Measurements from ENCODE around the gene TCF7L1. TPM values are rescaled to one million over a fixed set of nuclear protein-coding genes. Genes with fewer than 3 reads are reported as not detected.

TCF7L1 gene
- total and polyA plus RNA-seq, 2 donors (not counting 3 experiments of a cell fraction or from before 2014, with no cell fraction given): 9.6 to 17.4 TPM

DNA sequence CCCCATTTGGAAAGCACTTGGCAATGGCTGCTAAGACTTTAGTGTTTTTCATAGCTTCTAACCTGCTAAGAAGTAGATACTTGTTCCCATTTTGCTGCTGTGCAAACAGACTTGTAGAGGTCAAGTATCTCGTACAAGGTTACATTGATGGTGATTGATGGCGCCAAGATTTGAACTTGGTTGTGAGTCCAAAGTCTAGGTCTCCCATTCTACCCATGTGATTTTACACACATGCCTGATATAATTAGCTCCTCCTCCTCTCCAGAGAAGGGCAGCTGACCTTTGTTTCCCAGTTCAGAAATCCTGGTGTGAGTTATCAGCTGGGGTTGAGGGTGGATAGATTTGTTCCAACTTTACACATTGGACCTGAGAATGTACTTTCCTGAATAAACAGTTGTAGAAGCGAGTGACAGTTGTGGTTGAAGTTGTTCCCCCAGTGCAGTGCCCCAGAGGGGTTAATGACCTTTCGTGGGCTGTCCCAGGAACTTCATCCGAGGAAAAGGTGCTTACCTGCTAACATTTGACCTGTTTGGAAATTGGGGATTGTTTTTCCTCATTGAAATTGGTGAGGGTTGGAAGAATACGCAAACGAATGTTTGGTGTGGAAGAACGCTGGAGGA lies 10.4 kb downstream of the TCF7L1 start:
- peaks cover 2% of the 10 kb centered on the region for H4K20me1 ChIP-seq (replicated peaks; ENCODE audit: control insufficient read depth, extremely low read depth, insufficient read depth, low read length)
- H3K4me3 ChIP-seq (replicated peaks in 1 of 3; ENCODE audit: insufficient read depth in 1 of 3, low read depth in 1 of 3, low read length in 3 of 3): no peak overlapping the region
- H2AFZ ChIP-seq (ENCODE audit: low read depth, low read length): no peak overlapping the region
- dilution Hi-C loops (cut with MboI; ENCODE audit: extremely low pct_ligation_motif_present, low sequenced_read_pairs): no loop called here
- DNase-seq (ENCODE audit: low read depth, low spot score) (no peak), FAIRE-seq (no peak)
- H3K9me3 ChIP-seq (replicated peaks; ENCODE audit: control insufficient read depth, insufficient read depth, low read length): no peaks in the 10 kb centered on the region
- BruUV-seq (replicated peaks): no TSS peak
- no peak overlapping the region for H3K9ac ChIP-seq (replicated peaks; ENCODE audit: extremely low read depth, insufficient read depth, low read length)
- no peak overlapping the region for H3K27ac ChIP-seq (ENCODE audit: insufficient read depth, low read depth, low read length)
- intact Hi-C loops (cut with micrococcal nuclease): no loop called here
- peaks cover 0 to 1% of the 10 kb centered on the region in 2 experiments for H3K36me3 ChIP-seq (ENCODE audit: control insufficient read depth in 2 of 2, extremely low read depth in 1 of 2, insufficient read depth in 2 of 2, low read length in 2 of 2)
- H3K79me2 ChIP-seq (ENCODE audit: control insufficient read depth, insufficient read depth, low read length): no peaks in the 10 kb centered on the region
- ChIA-PET POLR2A (no interaction called here), CTCF (interaction anchor here (0.5 to 2.8 kb wide), 5 partner anchors 8 to 217 kb away, joined by 3 to 13 read pairs (median 3); partner anchors contain the start of gene TCF7L1)
- H3K4me1 ChIP-seq (ENCODE audit: control insufficient read depth, extremely low read depth, insufficient read depth, low read length): no peaks in the 10 kb centered on the region
- no peak overlapping the region for H3K4me2 ChIP-seq (ENCODE audit: insufficient read depth, low read length)
- TF ChIP-seq POLR2A (IDR thresholded peaks at IDR 0.05; ENCODE audit: low read depth, low read length) (no peak), GATA2 (IDR thresholded peaks at IDR 0.05; ENCODE audit: insufficient read depth, insufficient read length, low read depth, low read length) (no peak), POLR2AphosphoS5 (IDR thresholded peaks at IDR 0.05; ENCODE audit: insufficient read depth, low read depth, low read length) (no peak), JUN (IDR thresholded peaks at IDR 0.05; ENCODE audit: borderline replicate concordance, insufficient read depth, insufficient read length, low read depth) (no peak)
- no peaks in the 10 kb centered on the region for H3K9me1 ChIP-seq (replicated peaks; ENCODE audit: control insufficient read depth, extremely low read depth, insufficient read depth, low read length)
- H3K27me3 ChIP-seq (ENCODE audit: control insufficient read depth in 2 of 2, insufficient read depth in 2 of 2, low read length in 2 of 2): no peaks in the 10 kb centered on the region

DNA sequence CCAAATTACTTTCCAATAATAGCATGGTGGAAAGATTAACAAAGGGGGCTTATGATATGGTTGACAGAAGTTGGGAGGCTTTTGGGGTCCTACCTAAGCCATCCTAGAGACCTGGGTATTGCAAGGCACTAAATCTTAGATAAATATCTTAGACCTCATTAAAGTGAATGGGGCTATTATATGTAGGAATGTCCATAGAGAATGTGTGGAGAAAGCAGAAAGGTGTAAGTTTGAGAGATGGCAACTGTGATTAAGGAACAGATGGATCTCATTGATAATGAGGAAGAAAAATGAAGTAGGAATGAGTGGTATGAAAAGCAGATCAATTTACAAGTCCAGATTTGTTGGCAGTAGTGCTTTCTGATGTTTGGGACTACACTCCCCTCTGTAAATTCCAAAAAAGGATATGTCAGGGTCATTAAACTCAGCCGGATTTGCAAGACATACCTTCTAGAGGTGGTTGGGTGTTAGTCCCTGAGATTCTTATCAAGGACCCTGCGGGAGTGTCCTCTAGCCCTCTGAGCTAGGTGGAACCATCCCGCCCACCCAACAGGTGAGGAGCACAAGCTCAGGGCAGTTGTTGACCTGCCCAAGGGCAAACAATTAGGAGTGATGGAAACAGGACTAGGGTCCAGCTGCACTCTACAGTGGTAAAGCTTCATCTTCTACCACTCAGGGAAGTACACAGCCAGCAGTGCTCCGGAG lies 12.1 kb downstream of the TCF7L1 start:
- ChIA-PET POLR2A (no interaction called here), CTCF (interaction anchor here (0.5 to 1.3 kb wide), 2 partner anchors 111 to 140 kb away, joined by 3 read pairs; no protein-coding TSS in a partner anchor)
- dilution Hi-C loops (cut with MboI; ENCODE audit: extremely low pct_ligation_motif_present, low sequenced_read_pairs) (no loop called here), intact Hi-C loops (cut with micrococcal nuclease) (no loop called here)
- TF ChIP-seq JUN (IDR thresholded peaks at IDR 0.05; ENCODE audit: borderline replicate concordance, insufficient read depth, insufficient read length, low read depth) (no peak), MYC (IDR thresholded peaks at IDR 0.05; ENCODE audit: low read depth, low read length) (no peak), POLR2A (IDR thresholded peaks at IDR 0.05; ENCODE audit: low read depth, low read length) (no peak), GATA2 (IDR thresholded peaks at IDR 0.05; ENCODE audit: insufficient read depth, insufficient read length, low read depth, low read length) (no peak), POLR2AphosphoS5 (IDR thresholded peaks at IDR 0.05; ENCODE audit: insufficient read depth, low read depth, low read length) (no peak), EZH2 (IDR thresholded peaks at IDR 0.05; ENCODE audit: borderline replicate concordance, low read depth, low read length, severe bottlenecking) (no peak), FOS (IDR thresholded peaks at IDR 0.05; ENCODE audit: borderline replicate concordance, insufficient read depth, low read length) (no peak)
- TF ChIP-seq, protein P1, sequence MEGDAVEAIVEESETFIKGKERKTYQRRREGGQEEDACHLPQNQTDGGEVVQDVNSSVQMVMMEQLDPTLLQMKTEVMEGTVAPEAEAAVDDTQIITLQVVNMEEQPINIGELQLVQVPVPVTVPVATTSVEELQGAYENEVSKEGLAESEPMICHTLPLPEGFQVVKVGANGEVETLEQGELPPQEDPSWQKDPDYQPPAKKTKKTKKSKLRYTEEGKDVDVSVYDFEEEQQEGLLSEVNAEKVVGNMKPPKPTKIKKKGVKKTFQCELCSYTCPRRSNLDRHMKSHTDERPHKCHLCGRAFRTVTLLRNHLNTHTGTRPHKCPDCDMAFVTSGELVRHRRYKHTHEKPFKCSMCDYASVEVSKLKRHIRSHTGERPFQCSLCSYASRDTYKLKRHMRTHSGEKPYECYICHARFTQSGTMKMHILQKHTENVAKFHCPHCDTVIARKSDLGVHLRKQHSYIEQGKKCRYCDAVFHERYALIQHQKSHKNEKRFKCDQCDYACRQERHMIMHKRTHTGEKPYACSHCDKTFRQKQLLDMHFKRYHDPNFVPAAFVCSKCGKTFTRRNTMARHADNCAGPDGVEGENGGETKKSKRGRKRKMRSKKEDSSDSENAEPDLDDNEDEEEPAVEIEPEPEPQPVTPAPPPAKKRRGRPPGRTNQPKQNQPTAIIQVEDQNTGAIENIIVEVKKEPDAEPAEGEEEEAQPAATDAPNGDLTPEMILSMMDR (IDR thresholded peaks at IDR 0.05; ENCODE audit: extremely low read depth in 1 of 2, insufficient read depth in 1 of 2, low read depth in 1 of 2, low read length in 2 of 2): no peak
- TF ChIP-seq, protein P2, sequence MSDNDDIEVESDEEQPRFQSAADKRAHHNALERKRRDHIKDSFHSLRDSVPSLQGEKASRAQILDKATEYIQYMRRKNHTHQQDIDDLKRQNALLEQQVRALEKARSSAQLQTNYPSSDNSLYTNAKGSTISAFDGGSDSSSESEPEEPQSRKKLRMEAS (IDR thresholded peaks at IDR 0.05; ENCODE audit: insufficient read depth, insufficient read length): no peak
- no peak overlapping the region for H3K9ac ChIP-seq (replicated peaks; ENCODE audit: extremely low read depth, insufficient read depth, low read length)
- no peaks in the 10 kb centered on the region for H3K4me1 ChIP-seq (ENCODE audit: control insufficient read depth, extremely low read depth, insufficient read depth, low read length)
- H3K9me3 ChIP-seq (replicated peaks; ENCODE audit: control insufficient read depth, insufficient read depth, low read length): no peaks in the 10 kb centered on the region
- FAIRE-seq: no peak
- no peak overlapping the region for H3K27ac ChIP-seq (ENCODE audit: insufficient read depth, low read depth, low read length)
- BruUV-seq (replicated peaks): no TSS peak
- H3K4me3 ChIP-seq (replicated peaks in 1 of 3; ENCODE audit: insufficient read depth in 1 of 3, low read depth in 1 of 3, low read length in 3 of 3): no peak overlapping the region
- no peaks in the 10 kb centered on the region for H3K79me2 ChIP-seq (ENCODE audit: control insufficient read depth, insufficient read depth, low read length)
- peaks cover 0 to 1% of the 10 kb centered on the region in 2 experiments for H3K36me3 ChIP-seq (ENCODE audit: control insufficient read depth in 2 of 2, extremely low read depth in 1 of 2, insufficient read depth in 2 of 2, low read length in 2 of 2)
- no peak overlapping the region for H3K4me2 ChIP-seq (ENCODE audit: insufficient read depth, low read length)
- no peaks in the 10 kb centered on the region for H3K9me1 ChIP-seq (replicated peaks; ENCODE audit: control insufficient read depth, extremely low read depth, insufficient read depth, low read length)
- no peak for DNase-seq (ENCODE audit: low read depth, low spot score)
- peaks cover 2% of the 10 kb centered on the region for H4K20me1 ChIP-seq (replicated peaks; ENCODE audit: control insufficient read depth, extremely low read depth, insufficient read depth, low read length)
- no peaks in the 10 kb centered on the region for H3K27me3 ChIP-seq (ENCODE audit: control insufficient read depth in 2 of 2, insufficient read depth in 2 of 2, low read length in 2 of 2)
- no peak overlapping the region for H2AFZ ChIP-seq (ENCODE audit: low read depth, low read length)

Data from endothelial cell of umbilical vein (primary cell).